ENCODE results near the gene DOCK8. TPM values are rescaled to one million over a fixed set of nuclear protein-coding genes. Genes with fewer than 3 reads are reported as not detected.

The DOCK8 gene
- total RNA-seq, 4 donors from 2014 or later = 11.6 to 46.1 (median 31.8) TPM

GRCh38 chr9:503881-504852, 289.5 kb downstream of the DOCK8 start, which contains the start of gene KANK1:
Gene KANK1, plus strand, starts transcription at chr9:504695.
- peak within 1 kb of the TSS; percentile 22 to 91 (median 84) for H3K27ac ChIP-seq
- no peaks in the 10 kb centered on the region for H3K27me3 ChIP-seq
- no peaks in the 10 kb centered on the region for H3K9me3 ChIP-seq
- peaks cover 0 to 31% (median 3%) of the 10 kb centered on the region in 3 donors for H3K4me1 ChIP-seq
- peak; percentile 89 for ATAC-seq
- H3K36me3 ChIP-seq = no peaks in the 10 kb centered on the region
- 0% methylated on average over 14 of the region's 119 CpGs; no CpG with 5 or more reads in 1 of the 2 donors for WGBS, 2 donors (ENCODE audit: low coverage in 1 of 2)
- TF ChIP-seq EP300 (IDR thresholded peaks at IDR 0.05) = no peak
- peak; percentile 13 to 18 for TF ChIP-seq POLR2A (IDR thresholded peaks at IDR 0.05)
- peak in 2 of 4 experiments; percentile 39 to 74 for TF ChIP-seq CTCF (IDR thresholded peaks at IDR 0.05)
- TF ChIP-seq POLR2AphosphoS5 (IDR thresholded peaks at IDR 0.05) = no peak
- H3K4me3 ChIP-seq = peak within 1 kb of the TSS; percentile 63 to 70

- peak; percentile 54 for ATAC-seq
- peak overlapping the region; percentile 22 to 91 (median 84) for H3K27ac ChIP-seq
- H3K27me3 ChIP-seq = no peaks in the 10 kb centered on the region
- H3K4me1 ChIP-seq = peaks cover 0 to 31% (median 3%) of the 10 kb centered on the region in 3 donors
- H3K4me3 ChIP-seq = peak overlapping the region; percentile 63 to 70
- no peaks in the 10 kb centered on the region for H3K9me3 ChIP-seq
- peaks cover 0 to 5% of the 10 kb centered on the region in 2 donors for H3K36me3 ChIP-seq
- no peak for TF ChIP-seq EP300 (IDR thresholded peaks at IDR 0.05)
- no peak for TF ChIP-seq CTCF (IDR thresholded peaks at IDR 0.05)
- no peak for TF ChIP-seq POLR2AphosphoS5 (IDR thresholded peaks at IDR 0.05)
- no peak for TF ChIP-seq POLR2A (IDR thresholded peaks at IDR 0.05)
- 6% methylated on average over 6 of the region's 92 CpGs; no CpG with 5 or more reads in 1 of the 2 donors for WGBS, 2 donors (ENCODE audit: low coverage in 1 of 2)
Measured at GRCh38 chr9:504921-505740, 290.5 kb downstream of the DOCK8 start.

GRCh38 chr9:505741-506059, 291.0 kb downstream of the DOCK8 start:
- WGBS, 2 donors (ENCODE audit: low coverage in 1 of 2) = 37 to 43% methylated on average over 5 of the region's 5 CpGs
- H3K27me3 ChIP-seq = no peaks in the 10 kb centered on the region
- peaks cover 0 to 31% (median 3%) of the 10 kb centered on the region in 3 donors for H3K4me1 ChIP-seq
- TF ChIP-seq POLR2AphosphoS5 (IDR thresholded peaks at IDR 0.05) (no peak), EP300 (IDR thresholded peaks at IDR 0.05) (no peak), POLR2A (IDR thresholded peaks at IDR 0.05) (no peak), CTCF (IDR thresholded peaks at IDR 0.05) (no peak)
- no peak for ATAC-seq
- H3K9me3 ChIP-seq = no peaks in the 10 kb centered on the region
- peak overlapping the region; percentile 63 to 70 for H3K4me3 ChIP-seq
- H3K27ac ChIP-seq = peak overlapping the region in 2 of 4 donors; percentile 87 to 91
- peaks cover 0 to 5% of the 10 kb centered on the region in 2 donors for H3K36me3 ChIP-seq

- H3K9me3 ChIP-seq = no peaks in the 10 kb centered on the region
- TF ChIP-seq POLR2AphosphoS5 (IDR thresholded peaks at IDR 0.05) (no peak), CTCF (IDR thresholded peaks at IDR 0.05) (no peak), POLR2A (IDR thresholded peaks at IDR 0.05) (no peak), EP300 (IDR thresholded peaks at IDR 0.05) (no peak)
- H3K36me3 ChIP-seq = peaks cover 0 to 5% of the 10 kb centered on the region in 2 donors
- no peak for ATAC-seq
- no peak overlapping the region for H3K4me3 ChIP-seq
- H3K4me1 ChIP-seq = peaks cover 0 to 31% (median 3%) of the 10 kb centered on the region in 3 donors
- WGBS, 2 donors (ENCODE audit: low coverage in 1 of 2) = 89 to 91% methylated on average over 6 to 7 of the region's 7 CpGs
- no peaks in the 10 kb centered on the region for H3K27me3 ChIP-seq
- no peak overlapping the region for H3K27ac ChIP-seq
Measured at GRCh38 chr9:506281-506680, 291.6 kb downstream of the DOCK8 start.
